ENCODE results near the gene TCTN2. TPM values are rescaled to one million over a fixed set of nuclear protein-coding genes. Genes with fewer than 3 reads are reported as not detected.

The TCTN2 gene
- total RNA-seq, 1 experiment from 2014 or later: 12.1 TPM

GRCh38 chr12:123633379-123634141 is 37.4 kb upstream of the TCTN2 start, which contains the start of the genes EIF2B1 and GTF2H3 (continued):
- TF ChIP-seq EZH2phosphoT487 (IDR thresholded peaks at IDR 0.05; ENCODE audit: borderline replicate concordance): no peak
- TF ChIP-seq JUND (IDR thresholded peaks at IDR 0.05): no peak; the same call in 1 of the 2 replicates
- peak; percentile 96 for TF ChIP-seq ELF1 (IDR thresholded peaks at IDR 0.05; ENCODE audit: borderline replicate concordance, low read depth)
- no peak for TF ChIP-seq ZNF274 (IDR thresholded peaks at IDR 0.05; ENCODE audit: low read depth, low read length)

DNA sequence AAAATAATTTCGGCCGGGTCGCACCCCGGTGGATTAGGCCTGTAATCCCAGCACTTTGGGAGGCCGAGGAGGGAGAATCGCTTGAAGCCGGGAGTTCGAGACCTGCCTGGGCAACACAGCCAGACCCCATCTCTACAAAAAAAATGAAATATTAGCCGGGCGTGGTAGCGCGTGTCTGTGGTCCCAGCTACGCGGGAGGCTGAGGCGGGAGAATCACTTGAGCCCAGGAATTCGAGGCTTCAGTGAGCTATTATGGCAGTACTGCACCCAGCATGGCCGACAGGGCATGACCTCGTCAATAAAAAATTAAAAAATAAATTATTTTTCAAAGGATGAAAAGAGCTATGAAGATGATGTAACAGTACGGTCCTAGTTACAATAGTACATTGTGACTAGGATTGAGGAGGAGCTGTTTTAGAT is 36.8 kb upstream of the TCTN2 start:
- H3K4me3 ChIP-seq (replicated peaks in 1 of 2; ENCODE audit: low read depth in 1 of 2, low read length in 2 of 2): peak overlapping the region; percentile 72 to 73
- H3K9me3 ChIP-seq (ENCODE audit: control insufficient read depth in 1 of 2, insufficient read depth in 1 of 2, low read depth in 1 of 2, low read length in 2 of 2): no peaks in the 10 kb centered on the region
- no peaks in the 10 kb centered on the region for H3K9me2 ChIP-seq (ENCODE audit: insufficient read depth)
- H3K4me2 ChIP-seq (ENCODE audit: low read length): peak overlapping the region; percentile 98
- peaks cover 9 to 12% of the 10 kb centered on the region in 2 experiments for H3K4me1 ChIP-seq (ENCODE audit: control insufficient read depth in 1 of 2, insufficient read depth in 2 of 2, low read length in 2 of 2)
- H3K36me3 ChIP-seq (ENCODE audit: control insufficient read depth in 1 of 2, insufficient read depth in 2 of 2, low read length in 2 of 2): peaks cover 18 to 19% of the 10 kb centered on the region in 2 experiments
- peaks cover 78% of the 10 kb centered on the region for H3K79me2 ChIP-seq (ENCODE audit: insufficient read depth, low read length)
- peak overlapping the region; percentile 88 for H3K9ac ChIP-seq (ENCODE audit: low read length)
- ATAC-seq: peak; percentile 23
- no peak overlapping the region for H2AFZ ChIP-seq (ENCODE audit: low read depth, low read length, poor library complexity, severe bottlenecking)
- peak; percentile 56 for TF ChIP-seq ZFX (IDR thresholded peaks at IDR 0.05)
- TF ChIP-seq EZH2phosphoT487 (IDR thresholded peaks at IDR 0.05; ENCODE audit: borderline replicate concordance): no peak
- TF ChIP-seq, protein P1, sequence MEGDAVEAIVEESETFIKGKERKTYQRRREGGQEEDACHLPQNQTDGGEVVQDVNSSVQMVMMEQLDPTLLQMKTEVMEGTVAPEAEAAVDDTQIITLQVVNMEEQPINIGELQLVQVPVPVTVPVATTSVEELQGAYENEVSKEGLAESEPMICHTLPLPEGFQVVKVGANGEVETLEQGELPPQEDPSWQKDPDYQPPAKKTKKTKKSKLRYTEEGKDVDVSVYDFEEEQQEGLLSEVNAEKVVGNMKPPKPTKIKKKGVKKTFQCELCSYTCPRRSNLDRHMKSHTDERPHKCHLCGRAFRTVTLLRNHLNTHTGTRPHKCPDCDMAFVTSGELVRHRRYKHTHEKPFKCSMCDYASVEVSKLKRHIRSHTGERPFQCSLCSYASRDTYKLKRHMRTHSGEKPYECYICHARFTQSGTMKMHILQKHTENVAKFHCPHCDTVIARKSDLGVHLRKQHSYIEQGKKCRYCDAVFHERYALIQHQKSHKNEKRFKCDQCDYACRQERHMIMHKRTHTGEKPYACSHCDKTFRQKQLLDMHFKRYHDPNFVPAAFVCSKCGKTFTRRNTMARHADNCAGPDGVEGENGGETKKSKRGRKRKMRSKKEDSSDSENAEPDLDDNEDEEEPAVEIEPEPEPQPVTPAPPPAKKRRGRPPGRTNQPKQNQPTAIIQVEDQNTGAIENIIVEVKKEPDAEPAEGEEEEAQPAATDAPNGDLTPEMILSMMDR (IDR thresholded peaks at IDR 0.05 in 2 of 3, conservative IDR thresholded peaks at IDR 0.05 in 1 of 3; ENCODE audit: borderline replicate concordance in 1 of 3, insufficient read depth in 1 of 3, low read depth in 2 of 3, low read length in 2 of 3): no peak
- no peak for TF ChIP-seq JUND (IDR thresholded peaks at IDR 0.05)
- no peak for TF ChIP-seq ELF1 (IDR thresholded peaks at IDR 0.05; ENCODE audit: borderline replicate concordance, low read depth)
- TF ChIP-seq, protein P2, sequence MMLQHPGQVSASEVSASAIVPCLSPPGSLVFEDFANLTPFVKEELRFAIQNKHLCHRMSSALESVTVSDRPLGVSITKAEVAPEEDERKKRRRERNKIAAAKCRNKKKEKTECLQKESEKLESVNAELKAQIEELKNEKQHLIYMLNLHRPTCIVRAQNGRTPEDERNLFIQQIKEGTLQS (IDR thresholded peaks at IDR 0.05): no peak
- ChIA-PET POLR2A (interaction anchor here (1.1 kb wide), 1 partner anchor 44 kb away, joined by 3 read pairs; no protein-coding TSS in a partner anchor), CTCF (no interaction called here), RAD21 (ENCODE audit: low non-redundant PET in 1 of 2, low total read pairs in 2 of 2, uncharacterized antibody in 2 of 2, unreplicated experiment in 2 of 2) (no interaction called here)
- H3K27me3 ChIP-seq (ENCODE audit: insufficient read depth, low read length): no peaks in the 10 kb centered on the region
- BruUV-seq (replicated peaks): TSS peak; percentile 89
- no peaks in the 10 kb centered on the region for H4K20me1 ChIP-seq (ENCODE audit: insufficient read depth)
- peak overlapping the region; percentile 65 for H3K27ac ChIP-seq (ENCODE audit: low read depth, low read length)
- intact Hi-C loops (cut with micrococcal nuclease): loop anchor here (5.0 kb wide), 1 partner anchor 338 kb away; the partner anchor contains the start of genes CCDC92 and ZNF664
- no peak for DNase-seq (ENCODE audit: low read depth, low spot score)

All from HCT116 (cell line).